ENCODE measurements around the gene NCEH1.

GRCh38 chr3:172690936-172691335 lies 19.9 kb downstream of the NCEH1 start:
- no peak for TF ChIP-seq CTCF (IDR thresholded peaks at IDR 0.05 in 2 of 3, conservative IDR thresholded peaks at IDR 0.05 in 1 of 3; ENCODE audit: insufficient read depth in 2 of 3, low read depth in 1 of 3, low read length in 3 of 3)
- TF ChIP-seq MIER1 (IDR thresholded peaks at IDR 0.05; ENCODE audit: low read depth) = no peak
- TF ChIP-seq EP300 (IDR thresholded peaks at IDR 0.05; ENCODE audit: low read length) = no peak
- TF ChIP-seq SMC3 (conservative IDR thresholded peaks at IDR 0.05; ENCODE audit: insufficient read depth, low read depth, low read length) = no peak
- TF ChIP-seq ZBTB34 (CRISPR knock-in tag; IDR thresholded peaks at IDR 0.05) = no peak
- no peak for TF ChIP-seq YBX1 (IDR thresholded peaks at IDR 0.05)
- TF ChIP-seq ETS1 (conservative IDR thresholded peaks at IDR 0.05; ENCODE audit: control insufficient read depth, low read depth, low read length) = no peak
- TF ChIP-seq WHSC1 (IDR thresholded peaks at IDR 0.05; ENCODE audit: low read length) = no peak
- TF ChIP-seq REST (IDR thresholded peaks at IDR 0.05; ENCODE audit: borderline replicate concordance) = no peak
- no peak for TF ChIP-seq REST (CRISPR knock-in tag; IDR thresholded peaks at IDR 0.05; ENCODE audit: low read depth)
- TF ChIP-seq POLR2A (conservative IDR thresholded peaks at IDR 0.05) = no peak
- TF ChIP-seq TAF1 (IDR thresholded peaks at IDR 0.05; ENCODE audit: control insufficient read depth, extremely low read depth, insufficient read depth, low read length, severe bottlenecking) = no peak
- no peak for TF ChIP-seq TGIF2 (CRISPR knock-in tag; IDR thresholded peaks at IDR 0.05)
- no peak for TF ChIP-seq SRSF1 (IDR thresholded peaks at IDR 0.05; ENCODE audit: low read depth, low read length)
- no peak for TF ChIP-seq CHD1 (IDR thresholded peaks at IDR 0.05; ENCODE audit: low read length)
